NCI-H82 treated with DMSO at 0.1 percent for 48 hours (cell line): ENCODE results near the gene PDE8A.
"Not testable (repeated sequence)": the region's sequence is repeated elsewhere in the genome, so short reads cannot be mapped to it uniquely, and the experiment has no call there.

Source experiments
- DNase-seq: peaks from one replicate; lab custom pipeline; 2025; ENCODE audit not compliant: unreplicated experiment; lab: John Stamatoyannopoulos, UW

The PDE8A gene

GRCh38 chr15:85008474-85009260 lies 27.0 kb downstream of the PDE8A start:
- no peak for DNase-seq

GRCh38 chr15:85009435-85009834 lies 27.8 kb downstream of the PDE8A start:
- no peak for DNase-seq

- no peak for DNase-seq
Observed at GRCh38 chr15:85010071-85010385, 28.4 kb downstream of the PDE8A start.

- DNase-seq = no peak
Observed at GRCh38 chr15:85010386-85011159, 28.9 kb downstream of the PDE8A start.

GRCh38 chr15:85011160-85011571 lies 29.5 kb downstream of the PDE8A start:
- DNase-seq = no peak

- DNase-seq = not testable (repeated sequence)
Observed at GRCh38 chr15:85011724-85012123, 30.1 kb downstream of the PDE8A start.

- no peak for DNase-seq
Observed at GRCh38 chr15:85013785-85014184, 32.1 kb downstream of the PDE8A start.

GRCh38 chr15:85014932-85015331 lies 33.3 kb downstream of the PDE8A start:
- DNase-seq = no peak

GRCh38 chr15:85016275-85016674 lies 34.6 kb downstream of the PDE8A start:
- no peak for DNase-seq

- DNase-seq = no peak
Observed at GRCh38 chr15:85019815-85020590, 38.3 kb downstream of the PDE8A start.

GRCh38 chr15:85021409-85021808 lies 39.8 kb downstream of the PDE8A start:
- DNase-seq = no peak

GRCh38 chr15:85022860-85023403 lies 41.3 kb downstream of the PDE8A start:
- no peak for DNase-seq

GRCh38 chr15:85024003-85024402 lies 42.3 kb downstream of the PDE8A start:
- DNase-seq = no peak

GRCh38 chr15:85024509-85025336 lies 43.1 kb downstream of the PDE8A start:
- no peak for DNase-seq

- no peak for DNase-seq
Observed at GRCh38 chr15:85025516-85026251, 44.0 kb downstream of the PDE8A start.

- no peak for DNase-seq
Observed at GRCh38 chr15:85026304-85027032, 44.8 kb downstream of the PDE8A start.

- no peak for DNase-seq
Observed at GRCh38 chr15:85027033-85027380, 45.4 kb downstream of the PDE8A start.

GRCh38 chr15:85027421-85027820 lies 45.8 kb downstream of the PDE8A start:
- no peak for DNase-seq

GRCh38 chr15:85028416-85028815 lies 46.8 kb downstream of the PDE8A start:
- DNase-seq = peak; percentile 76
